Muscle layer of duodenum (tissue), 2 donors: ENCODE results near the gene MIB1.

Source experiments
- H3K27ac ChIP-seq: one replicate; pipeline ENCODE4 v1.7.0; 2013; ENCODE audit warnings: mild to moderate bottlenecking, low read length
- H3K27me3 ChIP-seq: one replicate; pipeline ENCODE4 v1.7.0; 2013; ENCODE audit warnings: low read depth, mild to moderate bottlenecking, control low read depth, low read length
- H3K36me3 ChIP-seq, 2 donors: one replicate each; pipeline ENCODE4 v1.7.0; 2013; ENCODE audit warnings: low read length in 2 of 2, control low read depth in 1 of 2, mild to moderate bottlenecking in 1 of 2; ENCODE audit not compliant: insufficient read depth in 2 of 2, control insufficient read depth in 1 of 2
- H3K4me1 ChIP-seq, 2 donors: one replicate each; pipeline ENCODE4 v1.7.0; 2013; ENCODE audit warnings: low read length in 2 of 2, mild to moderate bottlenecking in 2 of 2, control low read depth in 1 of 2, moderate library complexity in 1 of 2; ENCODE audit not compliant: insufficient read depth in 2 of 2, control insufficient read depth in 1 of 2
- H3K4me3 ChIP-seq, 2 donors: one replicate each; pipeline ENCODE4 v1.7.0; 2013; ENCODE audit warnings: low read length in 2 of 2, low read depth in 1 of 2, mild to moderate bottlenecking in 1 of 2
- H3K9me3 ChIP-seq, 2 donors: one replicate each; pipeline ENCODE4 v1.7.0; 2013; ENCODE audit warnings: low read length in 2 of 2, control low read depth in 1 of 2, mild to moderate bottlenecking in 1 of 2; ENCODE audit not compliant: control insufficient read depth in 1 of 2
- donor health status: healthy.

MIB1 gene

GRCh38 chr18:21823848-21824247 lies 83.3 kb downstream of the MIB1 start:
- peaks cover 0 to 16% of the 10 kb centered on the region in 2 donors for H3K4me1 ChIP-seq
- peaks cover 6 to 15% of the 10 kb centered on the region in 2 donors for H3K36me3 ChIP-seq
- no peaks in the 10 kb centered on the region for H3K27me3 ChIP-seq
- no peaks in the 10 kb centered on the region for H3K9me3 ChIP-seq
- no peak overlapping the region for H3K27ac ChIP-seq
- no peak overlapping the region for H3K4me3 ChIP-seq

GRCh38 chr18:21826196-21826595 lies 85.6 kb downstream of the MIB1 start:
- Histone ChIP-seq H3K27me3 (no peaks in the 10 kb centered on the region), H3K36me3 (peaks cover 0 to 12% of the 10 kb centered on the region in 2 donors), H3K4me1 (peaks cover 0 to 16% of the 10 kb centered on the region in 2 donors), H3K4me3 (no peak overlapping the region), H3K9me3 (no peaks in the 10 kb centered on the region), H3K27ac (no peak overlapping the region)

GRCh38 chr18:21826641-21827302 lies 86.2 kb downstream of the MIB1 start:
- H3K4me3 ChIP-seq, result no peak overlapping the region
- H3K36me3 ChIP-seq, result peaks cover 0 to 12% of the 10 kb centered on the region in 2 donors
- H3K9me3 ChIP-seq, result no peaks in the 10 kb centered on the region
- peaks cover 0 to 16% of the 10 kb centered on the region in 2 donors for H3K4me1 ChIP-seq
- H3K27ac ChIP-seq, result no peak overlapping the region
- H3K27me3 ChIP-seq, result no peaks in the 10 kb centered on the region

GRCh38 chr18:21830532-21830931 lies 89.9 kb downstream of the MIB1 start:
- H3K4me3 ChIP-seq, result peak overlapping the region; percentile 17 to 57
- H3K27ac ChIP-seq, result no peak overlapping the region
- H3K4me1 ChIP-seq, result peaks cover 0 to 16% of the 10 kb centered on the region in 2 donors
- no peaks in the 10 kb centered on the region for H3K36me3 ChIP-seq
- H3K9me3 ChIP-seq, result no peaks in the 10 kb centered on the region
- no peaks in the 10 kb centered on the region for H3K27me3 ChIP-seq

- no peaks in the 10 kb centered on the region for H3K27me3 ChIP-seq
- no peaks in the 10 kb centered on the region for H3K36me3 ChIP-seq
- H3K4me1 ChIP-seq, result peaks cover 0 to 16% of the 10 kb centered on the region in 2 donors
- H3K27ac ChIP-seq, result peak overlapping the region; percentile 28
- no peaks in the 10 kb centered on the region for H3K9me3 ChIP-seq
- peak overlapping the region; percentile 17 to 57 for H3K4me3 ChIP-seq
Measured at GRCh38 chr18:21831413-21831831, 90.8 kb downstream of the MIB1 start.

- Histone ChIP-seq H3K36me3 (peaks cover 2 to 6% of the 10 kb centered on the region in 2 donors), H3K4me3 (no peak overlapping the region), H3K27me3 (no peaks in the 10 kb centered on the region), H3K9me3 (no peaks in the 10 kb centered on the region), H3K4me1 (no peaks in the 10 kb centered on the region), H3K27ac (no peak overlapping the region)
Measured at GRCh38 chr18:21833604-21834298, 93.2 kb downstream of the MIB1 start.

GRCh38 chr18:21834299-21834660 lies 93.7 kb downstream of the MIB1 start:
- no peaks in the 10 kb centered on the region for H3K27me3 ChIP-seq

GRCh38 chr18:21841570-21841969 lies 101.0 kb downstream of the MIB1 start:
- Histone ChIP-seq H3K36me3 (peaks cover 22 to 30% of the 10 kb centered on the region in 2 donors), H3K27me3 (no peaks in the 10 kb centered on the region), H3K9me3 (no peaks in the 10 kb centered on the region), H3K4me3 (no peak overlapping the region), H3K4me1 (no peaks in the 10 kb centered on the region), H3K27ac (no peak overlapping the region)

More at GRCh38 chr18:21834299-21834660, 93.7 kb downstream of the MIB1 start:
- no peaks in the 10 kb centered on the region for H3K9me3 ChIP-seq
- no peak overlapping the region for H3K27ac ChIP-seq
- H3K4me3 ChIP-seq, result no peak overlapping the region
- H3K4me1 ChIP-seq, result no peaks in the 10 kb centered on the region
- H3K36me3 ChIP-seq, result peaks cover 3 to 10% of the 10 kb centered on the region in 2 donors

- H3K4me3 ChIP-seq, result no peak overlapping the region
- no peaks in the 10 kb centered on the region for H3K9me3 ChIP-seq
- H3K4me1 ChIP-seq, result no peaks in the 10 kb centered on the region
- peaks cover 28 to 35% of the 10 kb centered on the region in 2 donors for H3K36me3 ChIP-seq
- H3K27me3 ChIP-seq, result no peaks in the 10 kb centered on the region
- H3K27ac ChIP-seq, result no peak overlapping the region
Measured at GRCh38 chr18:21843341-21843740, 102.7 kb downstream of the MIB1 start.

- Histone ChIP-seq H3K27ac (no peak overlapping the region), H3K36me3 (peaks cover 11 to 14% of the 10 kb centered on the region in 2 donors), H3K4me1 (no peaks in the 10 kb centered on the region), H3K27me3 (no peaks in the 10 kb centered on the region), H3K9me3 (no peaks in the 10 kb centered on the region), H3K4me3 (no peak overlapping the region)
Measured at GRCh38 chr18:21851327-21851961, 110.9 kb downstream of the MIB1 start.

- Histone ChIP-seq H3K4me1 (no peaks in the 10 kb centered on the region), H3K27me3 (no peaks in the 10 kb centered on the region), H3K27ac (no peak overlapping the region), H3K36me3 (peaks cover 7 to 16% of the 10 kb centered on the region in 2 donors), H3K9me3 (no peaks in the 10 kb centered on the region), H3K4me3 (no peak overlapping the region)
Measured at GRCh38 chr18:21853016-21853415, 112.4 kb downstream of the MIB1 start.
